GM19397 (cell line): ENCODE measurements around the gene TRPC5OS.

ENCODE experiments used
- ATAC-seq: cut with Tn5 transposase; IDR thresholded peaks from one replicate; pipeline ENCODE4 v1.9.1; 2021; ENCODE audit warnings: mild to moderate bottlenecking, moderate library complexity; ENCODE audit not compliant: unreplicated experiment

TRPC5OS gene

GRCh38 chrX:111875881-111876280 lies at the start of gene TRPC5OS:
TRPC5OS (plus strand) TSS chrX:111876181; CDS start chrX:111901850, 25,669 bp downstream.
- ATAC-seq, result no peak

GRCh38 chrX:111829345-111829744 lies 46.6 kb upstream of the TRPC5OS start:
- no peak for ATAC-seq

GRCh38 chrX:111830571-111830970 lies 45.4 kb upstream of the TRPC5OS start:
- no peak for ATAC-seq

DNA sequence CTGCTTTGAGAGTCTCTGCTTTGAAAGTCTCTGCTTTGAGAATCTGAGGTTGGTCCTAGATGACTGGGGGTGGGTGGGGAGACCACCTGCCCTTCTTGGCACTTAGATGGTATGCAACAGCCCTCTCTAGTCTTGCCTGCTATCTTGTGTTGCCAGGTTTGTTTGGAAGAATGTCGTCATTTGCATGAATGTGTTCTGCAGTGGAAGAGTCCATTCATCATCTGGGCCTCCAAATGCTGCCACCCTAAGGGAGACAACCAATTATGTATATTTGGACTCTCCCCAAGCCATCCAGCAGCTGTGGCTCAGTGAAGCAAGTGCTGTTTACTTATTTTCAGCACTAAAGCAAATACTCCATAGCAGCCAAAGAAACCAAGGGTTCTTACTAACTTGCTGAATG lies 44.6 kb upstream of the TRPC5OS start:
- ATAC-seq, result no peak

GRCh38 chrX:111837197-111837596 lies 38.8 kb upstream of the TRPC5OS start:
- no peak for ATAC-seq

GRCh38 chrX:111847491-111848133 lies 28.4 kb upstream of the TRPC5OS start:
- no peak for ATAC-seq

DNA sequence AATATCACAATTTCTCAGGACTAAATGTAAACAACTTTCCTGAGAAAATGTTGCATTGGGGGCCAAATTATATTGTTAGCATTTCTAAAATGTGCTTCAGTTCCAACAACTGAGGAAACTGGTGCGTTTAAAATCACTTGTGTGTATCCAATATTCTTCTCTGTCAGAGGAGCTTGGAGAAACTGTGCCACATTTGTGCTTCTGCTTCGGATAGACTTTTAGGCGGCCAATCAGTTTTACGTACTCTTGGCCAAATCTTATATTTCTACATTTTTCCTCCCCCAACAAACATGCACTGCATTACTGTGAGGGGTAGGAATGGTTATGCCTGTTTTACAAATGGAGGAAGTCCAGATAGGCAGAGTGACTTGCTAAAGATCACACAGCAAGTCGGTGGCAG lies 27.4 kb upstream of the TRPC5OS start:
- no peak for ATAC-seq

DNA sequence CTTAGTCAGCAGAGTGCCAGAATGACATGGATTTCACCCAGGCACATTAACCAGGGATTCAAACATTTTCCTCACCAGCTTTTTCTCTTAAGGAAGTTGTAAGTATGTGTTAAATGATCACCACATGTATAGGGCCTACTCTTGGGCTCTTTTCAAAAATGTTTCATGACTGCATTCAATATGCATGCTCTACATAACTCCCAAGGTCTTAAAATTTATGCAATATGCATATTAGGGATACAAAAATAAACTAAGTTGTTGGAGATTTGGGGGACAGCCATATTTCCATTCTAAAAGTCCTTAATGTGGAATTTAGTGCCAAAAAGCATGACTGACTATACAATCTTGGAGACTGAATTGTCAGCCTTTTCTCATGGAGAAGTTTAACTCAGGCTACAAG lies 25.0 kb upstream of the TRPC5OS start:
- ATAC-seq, result no peak

DNA sequence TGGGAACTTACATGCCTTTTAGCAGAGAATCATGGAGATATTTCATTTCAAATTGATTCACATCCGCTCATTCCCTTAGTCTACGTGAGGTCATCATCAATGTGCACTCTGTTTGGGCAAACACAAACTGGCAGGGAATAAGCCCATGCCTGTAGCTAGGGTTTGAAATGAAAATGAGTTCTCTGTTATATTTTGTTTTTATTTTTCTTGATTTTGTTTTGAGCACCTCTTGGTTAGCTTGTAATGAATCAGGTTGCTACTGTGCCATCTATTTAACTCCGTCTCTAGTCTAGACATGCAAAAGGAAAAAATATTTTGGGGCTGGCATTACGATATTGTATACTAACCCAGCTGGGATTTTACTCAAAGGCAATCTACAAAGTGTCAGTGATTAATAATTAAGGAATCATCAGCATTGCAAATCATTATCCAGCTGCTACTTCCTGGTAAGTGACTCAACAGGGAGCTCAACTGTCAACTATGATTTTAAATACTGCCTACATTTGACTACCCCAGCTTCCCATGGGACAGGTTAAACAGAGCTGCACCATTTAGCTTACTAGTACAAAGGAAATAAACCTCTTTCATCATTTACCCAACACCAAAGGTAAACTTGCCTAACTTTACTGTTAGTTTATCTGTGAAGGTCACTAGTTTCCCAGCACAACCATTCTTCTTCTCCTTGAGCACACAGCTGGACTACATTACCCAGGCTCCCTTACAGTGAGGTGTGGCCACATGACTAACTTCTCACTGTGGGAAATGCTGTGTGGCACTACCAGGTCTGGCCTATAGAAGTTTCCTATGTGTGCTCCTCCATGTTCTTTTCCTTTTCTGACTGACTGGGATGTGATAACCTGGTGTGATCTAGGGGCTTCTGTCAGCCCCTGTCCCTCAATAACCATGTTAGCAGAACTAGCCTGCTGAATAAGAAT lies 21.2 kb upstream of the TRPC5OS start:
- ATAC-seq, result no peak

DNA sequence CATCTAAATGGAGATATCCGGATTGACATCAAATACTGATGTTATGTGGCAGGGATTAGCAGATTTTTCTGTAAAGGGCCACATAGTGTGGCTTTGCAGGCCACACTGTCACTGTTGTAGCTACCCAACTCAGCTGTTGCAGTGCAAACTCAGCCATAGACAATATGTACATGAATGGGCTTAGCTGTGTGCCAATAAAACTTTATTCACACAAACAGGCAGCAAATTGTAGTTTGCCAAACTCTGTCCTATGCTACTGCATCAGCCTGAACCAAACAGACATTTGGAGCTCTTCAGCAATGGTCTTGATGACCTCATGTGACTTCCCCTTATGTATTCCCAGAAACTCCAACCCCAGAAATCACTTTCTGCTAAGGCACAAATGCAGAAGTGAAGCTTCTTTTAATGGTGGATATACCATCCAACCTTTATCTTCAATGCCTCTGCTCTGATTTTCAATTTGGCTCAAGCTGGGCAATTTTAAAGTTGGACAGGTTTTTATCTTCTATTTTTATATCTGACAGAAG lies 18.4 kb upstream of the TRPC5OS start:
- no peak for ATAC-seq

- ATAC-seq, result no peak
These were observed 14.4 kb upstream of the TRPC5OS start for GRCh38 chrX:111861605-111862004.

DNA sequence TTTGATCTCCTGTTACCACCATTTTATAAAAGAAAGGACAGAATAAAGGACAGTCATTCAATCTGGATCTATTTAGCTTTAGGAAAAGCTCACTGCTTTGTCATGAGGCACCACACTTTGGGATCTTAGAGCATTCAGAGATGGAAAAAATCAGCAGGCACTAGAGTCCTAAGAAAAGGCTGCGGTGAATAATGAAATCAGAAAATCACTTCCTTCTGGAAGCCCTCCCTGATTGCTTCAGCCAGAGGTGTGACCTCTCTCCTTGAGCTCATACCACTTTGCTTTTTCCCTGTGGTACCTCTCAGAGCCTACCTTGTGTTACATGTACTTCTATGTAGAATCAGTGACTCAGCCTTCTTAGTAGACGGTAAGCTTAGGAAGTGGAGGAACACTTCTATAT lies 8.7 kb upstream of the TRPC5OS start:
- no peak for ATAC-seq

DNA sequence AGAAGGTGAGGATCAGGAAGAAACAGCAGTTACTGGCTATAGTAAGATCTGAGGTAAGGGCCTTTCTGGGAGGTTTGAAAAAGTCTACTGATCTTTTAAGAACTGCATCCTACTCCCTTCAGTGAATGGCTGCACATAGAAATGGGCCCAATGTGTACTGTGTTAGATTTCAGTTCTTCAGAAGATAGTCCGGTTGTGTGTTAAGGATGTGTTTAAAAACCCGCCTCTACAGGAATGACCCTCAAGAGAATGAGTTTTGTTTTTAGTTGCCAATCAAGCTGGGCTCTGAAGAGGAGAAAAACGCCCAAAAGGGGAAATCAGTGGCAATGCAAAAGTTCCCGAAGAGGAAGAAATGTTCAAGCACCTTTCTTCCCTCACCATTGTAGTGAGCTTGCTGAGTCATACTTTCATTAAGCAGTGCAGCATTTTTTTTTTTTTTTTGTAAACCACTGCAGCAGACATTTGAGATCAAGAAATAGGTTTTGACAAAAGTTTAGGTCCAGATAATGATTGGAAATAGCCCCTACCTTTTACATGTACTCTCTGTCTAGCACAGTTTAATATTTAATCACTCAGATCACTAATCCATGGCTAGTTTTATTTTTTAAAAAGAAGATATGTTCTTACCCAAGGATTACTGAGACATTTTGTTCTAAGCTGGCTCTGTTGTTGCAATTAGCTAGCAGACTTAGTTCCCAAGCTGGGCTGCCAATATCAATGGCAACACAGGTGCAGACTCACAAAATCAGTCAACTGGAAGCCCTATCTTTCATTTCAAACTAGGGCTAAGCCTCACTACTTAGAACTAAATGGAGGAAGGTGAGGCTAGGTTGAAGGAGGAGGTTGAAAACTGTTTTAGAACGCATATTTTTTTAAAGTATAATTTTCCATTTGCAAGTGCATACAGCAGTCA lies 7.0 kb upstream of the TRPC5OS start:
- ATAC-seq, result peak; percentile 50

- ATAC-seq, result peak; percentile 76
These were observed 6.3 kb upstream of the TRPC5OS start for GRCh38 chrX:111869639-111870034.

- ATAC-seq, result no peak
These were observed 1.7 kb upstream of the TRPC5OS start for GRCh38 chrX:111874241-111874640.

- ATAC-seq, result no peak
These were observed 665 bp downstream of the TRPC5OS start for GRCh38 chrX:111876646-111877045.

DNA sequence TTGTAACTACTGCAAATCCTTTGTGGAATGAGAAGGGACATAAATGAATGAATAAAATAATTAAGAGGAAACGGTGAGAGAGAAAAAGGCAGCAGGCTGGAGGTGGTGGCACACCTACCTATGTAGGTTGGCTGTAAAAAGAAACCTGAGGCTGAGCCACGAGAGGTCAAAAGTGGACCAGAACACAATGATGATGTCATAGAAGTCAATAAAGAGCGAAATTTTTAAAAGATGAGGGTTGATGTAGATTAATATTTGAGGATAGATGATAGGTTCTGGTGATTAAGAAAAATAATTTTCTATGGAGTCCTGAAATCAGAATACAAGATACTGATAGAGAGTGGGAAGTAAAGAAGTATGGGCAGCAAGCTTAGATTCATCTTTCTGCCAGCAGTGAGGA lies 1.7 kb downstream of the TRPC5OS start:
- no peak for ATAC-seq

DNA sequence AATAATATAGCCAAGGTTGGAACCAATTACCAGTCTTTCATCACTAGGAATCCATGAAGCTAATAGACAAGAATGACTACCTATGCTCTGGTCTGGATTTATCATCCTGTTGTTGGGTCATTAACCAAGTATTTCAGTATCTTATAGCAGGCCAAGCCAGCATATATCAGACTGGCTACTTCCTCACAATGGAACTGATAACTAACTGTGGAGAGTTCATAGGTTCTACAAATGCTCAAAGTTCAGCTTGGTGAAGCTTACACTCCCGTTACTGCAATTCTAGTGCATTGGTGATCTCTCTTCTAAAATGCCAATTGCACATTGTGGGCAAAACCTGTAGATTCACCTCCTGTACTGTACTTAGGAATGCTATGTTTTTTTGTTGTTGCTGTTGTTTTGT lies 4.8 kb downstream of the TRPC5OS start:
- no peak for ATAC-seq

DNA sequence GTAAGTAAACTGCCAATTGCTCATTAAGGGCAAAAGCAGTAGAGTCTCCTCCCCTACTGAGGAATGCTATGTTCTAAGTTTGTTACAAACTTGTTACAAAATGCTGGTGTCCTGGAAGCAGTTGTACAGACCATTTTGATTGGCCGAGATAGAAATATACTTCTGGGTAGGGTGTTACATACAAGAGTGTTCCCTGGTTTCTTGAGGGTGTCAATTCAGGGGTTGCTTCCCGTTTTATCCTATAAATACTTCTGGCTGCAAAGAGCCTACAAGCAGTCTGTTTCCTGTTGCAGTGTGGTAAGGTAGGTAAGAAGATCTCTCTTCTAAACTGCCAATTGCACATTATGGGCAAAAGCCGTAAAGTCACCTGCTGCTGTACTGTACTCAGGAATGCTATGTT lies 5.7 kb downstream of the TRPC5OS start:
- no peak for ATAC-seq

- no peak for ATAC-seq
These were observed 10.7 kb downstream of the TRPC5OS start for GRCh38 chrX:111886678-111887077.

- ATAC-seq, result no peak
These were observed 12.6 kb downstream of the TRPC5OS start for GRCh38 chrX:111888600-111888999.
